H9 (cell line): Measurements from ENCODE around the gene IL1RAPL1. TPM values are rescaled to one million over a fixed set of nuclear protein-coding genes. Genes with fewer than 3 reads are reported as not detected.

ENCODE experiments used
- DNase-seq: peaks from one replicate; pipeline ENCODE4 v3.0.0-alpha.2; 2017
- H2AFZ ChIP-seq: one replicate; pipeline ENCODE4 v1.6.1; 2013; ENCODE audit warnings: mild to moderate bottlenecking, low read length, control low read depth, moderate library complexity
- H2AK5ac ChIP-seq: 2 replicates; pipeline ENCODE4 v1.6.1; 2013; ENCODE audit warnings: low read length, control low read depth, mixed read lengths; ENCODE audit not compliant: insufficient read length
- H2BK120ac ChIP-seq: one replicate; pipeline ENCODE4 v1.6.1; 2013; ENCODE audit warnings: low read depth, mild to moderate bottlenecking, low read length, control low read depth, inconsistent platforms; ENCODE audit not compliant: poor library complexity, severe bottlenecking
- H2BK12ac ChIP-seq: 2 replicates; pipeline ENCODE4 v1.6.1; 2013; ENCODE audit warnings: low read length, control low read depth, mixed read lengths, low read depth; ENCODE audit not compliant: insufficient read length
- H2BK15ac ChIP-seq: 2 replicates; pipeline ENCODE4 v1.6.1; 2013; ENCODE audit warnings: low read depth, low read length, control low read depth
- H2BK20ac ChIP-seq: one replicate; pipeline ENCODE4 v1.6.1; 2013; ENCODE audit warnings: low read depth, mild to moderate bottlenecking, low read length, control low read depth, inconsistent platforms; ENCODE audit not compliant: poor library complexity, severe bottlenecking
- H2BK5ac ChIP-seq: 2 replicates; pipeline ENCODE4 v1.6.1; 2013; ENCODE audit warnings: low read length, control low read depth, mixed read lengths; ENCODE audit not compliant: insufficient read length
- H3K14ac ChIP-seq: 2 replicates; pipeline ENCODE4 v1.6.1; 2013; ENCODE audit warnings: low read length, control low read depth; ENCODE audit not compliant: insufficient read depth
- H3K18ac ChIP-seq: 2 replicates; pipeline ENCODE4 v1.6.1; 2013; ENCODE audit warnings: low read depth, mild to moderate bottlenecking, mixed read lengths, low read length, control low read depth; ENCODE audit not compliant: insufficient read length
- H3K23ac ChIP-seq: 2 replicates; pipeline ENCODE4 v1.6.1; 2013; ENCODE audit warnings: low read length, control low read depth, mixed read lengths, low read depth; ENCODE audit not compliant: insufficient read length
- H3K23me2 ChIP-seq: 2 replicates; pipeline ENCODE4 v1.6.1; 2013; ENCODE audit warnings: low read depth, mild to moderate bottlenecking, mixed read lengths, low read length, control low read depth; ENCODE audit not compliant: insufficient read length, poor library complexity, severe bottlenecking
- H3K27ac ChIP-seq: 2 replicates; pipeline ENCODE4 v1.5.1; 2013; ENCODE audit warnings: low read length, control low read depth, mixed read lengths, low read depth; ENCODE audit not compliant: insufficient read length
- H3K27me3 ChIP-seq: 2 replicates; pipeline ENCODE4 v1.6.1; 2013; ENCODE audit warnings: low read length, control low read depth, inconsistent platforms; ENCODE audit not compliant: insufficient read depth
- H3K4ac ChIP-seq: 2 replicates; pipeline ENCODE4 v1.6.1; 2013; ENCODE audit warnings: low read depth, mild to moderate bottlenecking, control low read depth, inconsistent platforms, low read length, moderate library complexity
- H3K4me1 ChIP-seq: 2 replicates; pipeline ENCODE4 v1.6.1; 2013; ENCODE audit warnings: low read length, control low read depth, inconsistent platforms; ENCODE audit not compliant: insufficient read depth
- H3K4me2 ChIP-seq: 2 replicates; pipeline ENCODE4 v1.6.1; 2013; ENCODE audit warnings: low read length, control low read depth, mixed read lengths; ENCODE audit not compliant: insufficient read length, insufficient read depth
- H3K56ac ChIP-seq: 2 replicates; pipeline ENCODE4 v1.6.1; 2013; ENCODE audit warnings: low read depth, mild to moderate bottlenecking, mixed read lengths, low read length, control low read depth; ENCODE audit not compliant: insufficient read length
- H3K79me1 ChIP-seq: 2 replicates; pipeline ENCODE4 v1.6.1; 2013; ENCODE audit warnings: low read depth, mild to moderate bottlenecking, moderate library complexity, low read length, control low read depth, inconsistent platforms; ENCODE audit not compliant: insufficient read depth, poor library complexity, severe bottlenecking
- H3K79me2 ChIP-seq: 2 replicates; pipeline ENCODE4 v1.6.1; 2013; ENCODE audit warnings: low read length, control low read depth, inconsistent platforms; ENCODE audit not compliant: insufficient read depth
- H3K9ac ChIP-seq: 2 replicates; pipeline ENCODE4 v1.6.1; 2013; ENCODE audit warnings: low read length, control low read depth, mixed read lengths; ENCODE audit not compliant: insufficient read length; ENCODE audit errors: extremely low read depth
- H3K9me3 ChIP-seq: one replicate; pipeline ENCODE4 v1.6.1; 2013; ENCODE audit warnings: low read depth, low read length, inconsistent platforms; ENCODE audit not compliant: control insufficient read depth
- H3T11ph ChIP-seq: one replicate; pipeline ENCODE4 v1.6.1; 2013; ENCODE audit warnings: mild to moderate bottlenecking, low read length, control low read depth, inconsistent platforms
- H4K20me1 ChIP-seq: one replicate; pipeline ENCODE4 v1.6.1; 2013; ENCODE audit not compliant: control insufficient read depth, insufficient read length, insufficient read depth
- H4K5ac ChIP-seq: 2 replicates; pipeline ENCODE4 v1.6.1; 2013; ENCODE audit warnings: low read depth, mild to moderate bottlenecking, mixed read lengths, low read length, control low read depth; ENCODE audit not compliant: insufficient read length
- H4K8ac ChIP-seq: replicated peaks from 2 replicates; pipeline ENCODE4 v1.6.1; 2013; ENCODE audit warnings: low read length, control low read depth, mixed read lengths, low read depth; ENCODE audit not compliant: insufficient read length
- H4K91ac ChIP-seq: 2 replicates; pipeline ENCODE4 v1.6.1; 2013; ENCODE audit warnings: low read depth, mild to moderate bottlenecking, moderate library complexity, mixed read lengths, low read length, control low read depth; ENCODE audit not compliant: insufficient read length
- H3K27ac Mint-ChIP-seq, 3 experiments: 2 replicates in 2 of 3; 3 replicates in 1 of 3; pipeline ENCODE4 v1.8.0; 2020 to 2021; ENCODE audit warnings: mixed read lengths in 3 of 3, mild to moderate bottlenecking in 1 of 3, moderate library complexity in 1 of 3
- H3K27me3 Mint-ChIP-seq: 2 replicates; pipeline ENCODE4 v1.8.0; 2021; ENCODE audit warnings: low read depth, mild to moderate bottlenecking, moderate library complexity, mixed read lengths
- H3K36me3 Mint-ChIP-seq, 3 experiments: 2 replicates in 2 of 3; 3 replicates in 1 of 3; pipeline ENCODE4 v1.8.0; 2020 to 2021; ENCODE audit warnings: low read depth in 3 of 3, mixed read lengths in 3 of 3; ENCODE audit not compliant: insufficient read depth in 1 of 3
- H3K4me1 Mint-ChIP-seq, 2 experiments: 2 replicates each; pipeline ENCODE4 v1.8.0; 2020; ENCODE audit warnings: mixed read lengths in 2 of 2
- H3K4me3 Mint-ChIP-seq, 2 experiments: 2 replicates in 1 of 2; 3 replicates in 1 of 2; pipeline ENCODE4 v1.8.0; 2020 to 2021; ENCODE audit warnings: mild to moderate bottlenecking in 2 of 2, mixed read lengths in 2 of 2, moderate library complexity in 1 of 2
- H3K9me3 Mint-ChIP-seq, 2 experiments: 2 replicates in 1 of 2; 3 replicates in 1 of 2; pipeline ENCODE4 v1.8.0; 2020; ENCODE audit warnings: mild to moderate bottlenecking in 2 of 2, mixed read lengths in 2 of 2, moderate library complexity in 1 of 2
- CTCF ChIP-seq: fragments of 200-600 bp; sonication (generic); conservative IDR thresholded peaks from 3 replicates; pipeline ENCODE4 v1.8.0; 2021; ENCODE audit warnings: antibody characterized with exemption, mild to moderate bottlenecking
- WGBS: extraction: QIAGEN DNeasy Blood & Tissue Kit; methylation state at CpG from one replicate; pipeline ENCODE4 v1.1.7; 2013; ENCODE audit warnings: missing lambda C conversion rate, low lambda C conversion rate, mixed read lengths; ENCODE audit not compliant: insufficient read length; ENCODE audit errors: extremely low coverage; 5-methylcytosine and 5-hydroxymethylcytosine counted together
- total RNA-seq: library from RNA; stranded (reverse); gene quantifications from 2 replicates; pipeline ENCODE4 v1.2.1, GENCODE V29; 2021

IL1RAPL1 gene
- total RNA-seq, 1 experiment from 2014 or later, result 0.31 TPM

- no peak overlapping the region for H3K18ac ChIP-seq
- H2BK120ac ChIP-seq, result no peak overlapping the region
- no peak overlapping the region for H3T11ph ChIP-seq
- WGBS, result no CpG with 5 or more reads among the region's 1 CpG
- no peaks in the 10 kb centered on the region for H3K36me3 Mint-ChIP-seq
- H2BK15ac ChIP-seq, result no peak overlapping the region
- H3K23me2 ChIP-seq, result no peaks in the 10 kb centered on the region
- peaks cover 11% of the 10 kb centered on the region for H3K27me3 Mint-ChIP-seq
- H3K79me1 ChIP-seq, result no peaks in the 10 kb centered on the region
- H2BK12ac ChIP-seq, result no peak overlapping the region
- no peak overlapping the region for H3K4me3 Mint-ChIP-seq
- H3K4ac ChIP-seq, result no peak overlapping the region
- H3K14ac ChIP-seq, result no peak overlapping the region
- no peak overlapping the region for H3K23ac ChIP-seq
- no peaks in the 10 kb centered on the region for H3K9me3 ChIP-seq
- H4K5ac ChIP-seq, result no peak overlapping the region
- no peaks in the 10 kb centered on the region for H3K4me1 ChIP-seq
- no peak overlapping the region for H2AK5ac ChIP-seq
- TF ChIP-seq CTCF, result no peak
- no peak overlapping the region for H2BK5ac ChIP-seq
- no peak overlapping the region for H3K27ac Mint-ChIP-seq
- H3K27me3 ChIP-seq, result no peaks in the 10 kb centered on the region
- no peak overlapping the region for H2BK20ac ChIP-seq
- no peak for DNase-seq
- no peak overlapping the region for H3K56ac ChIP-seq
- no peak overlapping the region for H4K8ac ChIP-seq
- H3K4me1 Mint-ChIP-seq, result peaks cover 6 to 8% of the 10 kb centered on the region in 2 experiments
- H3K9ac ChIP-seq, result no peak overlapping the region
- no peaks in the 10 kb centered on the region for H3K79me2 ChIP-seq
- no peaks in the 10 kb centered on the region for H4K20me1 ChIP-seq
- H2AFZ ChIP-seq, result no peak overlapping the region
- H3K4me2 ChIP-seq, result no peak overlapping the region
- H4K91ac ChIP-seq, result no peak overlapping the region
- no peak overlapping the region for H3K27ac ChIP-seq
- H3K9me3 Mint-ChIP-seq, result peaks cover 5 to 36% of the 10 kb centered on the region in 2 experiments; a peak in 4 of 5 replicates
These were observed 890.6 kb downstream of the IL1RAPL1 start for GRCh38 chrX:29477878-29478277.
